Measurements from ENCODE around the gene SMIM24. TPM values are rescaled to one million over a fixed set of nuclear protein-coding genes. Genes with fewer than 3 reads are reported as not detected.
A peak's percentile ranks its signal among the peaks of the same experiment; 100 is the strongest.

The SMIM24 gene
- total and polyA plus RNA-seq, 2 experiments from 2014 or later = 5.0 to 21.5 TPM

DNA sequence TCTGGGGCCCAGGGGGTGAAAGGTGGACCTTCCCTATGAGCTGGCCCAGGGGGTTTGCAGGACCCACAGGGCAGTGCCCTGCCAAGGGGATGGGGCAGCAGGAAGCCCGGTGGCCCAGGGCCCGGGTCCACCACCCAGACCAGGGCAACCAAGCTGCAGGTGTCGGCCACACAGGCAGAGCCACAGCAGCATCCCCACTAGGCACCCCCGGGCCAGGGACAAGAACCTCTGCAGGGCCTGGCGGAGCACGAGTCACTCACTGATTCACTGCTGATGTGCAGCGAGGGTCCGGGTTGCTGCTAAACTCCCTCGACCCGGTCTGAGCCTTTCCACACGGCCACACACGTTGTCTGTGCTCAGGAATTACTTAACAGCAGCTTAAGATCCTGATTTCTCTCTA lies 34.6 kb upstream of the SMIM24 start (continued):
- TF ChIP-seq ZNF462 (CRISPR knock-in tag; IDR thresholded peaks at IDR 0.05) (no peak), EZH2phosphoT487 (IDR thresholded peaks at IDR 0.05; ENCODE audit: unreplicated experiment) (no peak)

DNA sequence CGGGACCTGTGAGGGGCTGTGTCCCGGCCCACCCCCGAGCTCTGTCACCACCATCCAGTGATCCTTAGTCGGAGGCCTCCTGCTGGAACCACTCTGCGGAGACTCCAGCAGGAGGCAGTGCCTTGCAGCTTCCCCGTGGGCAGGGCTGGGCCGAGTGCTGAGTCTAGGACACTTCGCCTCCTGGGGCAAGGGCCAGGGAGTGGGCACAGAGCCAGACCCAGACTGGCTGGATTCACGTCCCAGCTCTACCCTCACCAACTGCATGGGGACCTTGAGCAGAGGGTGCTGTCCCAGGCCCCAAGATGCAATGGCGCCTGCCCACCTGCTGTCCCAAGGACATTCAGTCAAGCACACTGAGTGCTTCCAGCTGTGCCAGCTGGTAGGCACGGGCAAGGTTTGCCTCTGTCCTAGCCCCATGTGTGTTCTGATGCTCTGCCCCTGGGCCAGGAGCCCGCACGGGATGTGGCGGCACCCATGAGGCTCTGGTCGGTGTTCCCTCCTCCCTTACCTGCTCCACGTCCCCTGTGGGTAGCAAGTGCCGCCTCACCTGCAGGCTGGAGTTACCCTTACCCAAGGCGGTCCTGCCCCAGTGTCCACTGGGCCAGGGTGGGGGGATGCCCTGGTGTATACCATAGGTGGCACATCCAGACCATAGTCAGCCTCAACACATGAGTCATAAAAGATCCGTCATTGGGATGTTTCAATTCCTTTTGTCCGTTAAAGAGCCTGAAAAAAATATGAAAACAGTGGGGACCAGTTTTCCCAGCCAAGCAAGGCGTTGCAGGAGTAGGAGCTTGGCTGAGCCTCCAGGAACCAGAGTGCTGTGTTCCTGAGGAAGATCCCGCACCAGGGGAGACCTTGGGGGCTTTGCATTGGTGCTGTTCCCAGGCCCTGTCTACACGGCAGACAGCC lies 33.2 kb upstream of the SMIM24 start:
- Mint-ChIP-seq H3K27me3 (ENCODE audit: insufficient read depth, low read depth, poor library complexity) (peaks cover 16% of the 10 kb centered on the region), H3K27ac (no peak overlapping the region), H3K4me1 (peaks cover 29% of the 10 kb centered on the region), H3K36me3 (ENCODE audit: low read depth) (peaks cover 9% of the 10 kb centered on the region; the same call in 2 of the 3 replicates), H3K4me3 (no peak overlapping the region), H3K9me3 (no peaks in the 10 kb centered on the region; the same call in 2 of the 3 replicates)
- Histone ChIP-seq H3K4me3 (no peak overlapping the region), H3K27me3 (ENCODE audit: insufficient read depth) (no peaks in the 10 kb centered on the region), H3K9me2 (ENCODE audit: insufficient read depth) (no peaks in the 10 kb centered on the region), H4K20me1 (replicated peaks; ENCODE audit: insufficient read depth) (peaks cover 7% of the 10 kb centered on the region; the same call in 1 of the 2 replicates), H3F3A (replicated peaks; ENCODE audit: low read depth) (no peaks in the 10 kb centered on the region), H3K4me1 (ENCODE audit: insufficient read depth) (peaks cover 19% of the 10 kb centered on the region), H3K4me2 (no peak overlapping the region), H3K79me2 (replicated peaks; ENCODE audit: insufficient read depth) (peaks cover 76% of the 10 kb centered on the region), H3K27ac (ENCODE audit: low read depth) (no peak overlapping the region), H2AFZ (no peak overlapping the region), H3K36me3 (ENCODE audit: insufficient read depth) (no peaks in the 10 kb centered on the region)
- 0 out of 3 replicates have a peak, but pooled peaks have one; percentile 12 for ATAC-seq
- TF ChIP-seq, protein P1, sequence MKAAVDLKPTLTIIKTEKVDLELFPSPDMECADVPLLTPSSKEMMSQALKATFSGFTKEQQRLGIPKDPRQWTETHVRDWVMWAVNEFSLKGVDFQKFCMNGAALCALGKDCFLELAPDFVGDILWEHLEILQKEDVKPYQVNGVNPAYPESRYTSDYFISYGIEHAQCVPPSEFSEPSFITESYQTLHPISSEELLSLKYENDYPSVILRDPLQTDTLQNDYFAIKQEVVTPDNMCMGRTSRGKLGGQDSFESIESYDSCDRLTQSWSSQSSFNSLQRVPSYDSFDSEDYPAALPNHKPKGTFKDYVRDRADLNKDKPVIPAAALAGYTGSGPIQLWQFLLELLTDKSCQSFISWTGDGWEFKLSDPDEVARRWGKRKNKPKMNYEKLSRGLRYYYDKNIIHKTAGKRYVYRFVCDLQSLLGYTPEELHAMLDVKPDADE (IDR thresholded peaks at IDR 0.05) = no peak
- TF ChIP-seq JUNB (IDR thresholded peaks at IDR 0.05; ENCODE audit: unreplicated experiment) = no peak
- TF ChIP-seq, protein P2, sequence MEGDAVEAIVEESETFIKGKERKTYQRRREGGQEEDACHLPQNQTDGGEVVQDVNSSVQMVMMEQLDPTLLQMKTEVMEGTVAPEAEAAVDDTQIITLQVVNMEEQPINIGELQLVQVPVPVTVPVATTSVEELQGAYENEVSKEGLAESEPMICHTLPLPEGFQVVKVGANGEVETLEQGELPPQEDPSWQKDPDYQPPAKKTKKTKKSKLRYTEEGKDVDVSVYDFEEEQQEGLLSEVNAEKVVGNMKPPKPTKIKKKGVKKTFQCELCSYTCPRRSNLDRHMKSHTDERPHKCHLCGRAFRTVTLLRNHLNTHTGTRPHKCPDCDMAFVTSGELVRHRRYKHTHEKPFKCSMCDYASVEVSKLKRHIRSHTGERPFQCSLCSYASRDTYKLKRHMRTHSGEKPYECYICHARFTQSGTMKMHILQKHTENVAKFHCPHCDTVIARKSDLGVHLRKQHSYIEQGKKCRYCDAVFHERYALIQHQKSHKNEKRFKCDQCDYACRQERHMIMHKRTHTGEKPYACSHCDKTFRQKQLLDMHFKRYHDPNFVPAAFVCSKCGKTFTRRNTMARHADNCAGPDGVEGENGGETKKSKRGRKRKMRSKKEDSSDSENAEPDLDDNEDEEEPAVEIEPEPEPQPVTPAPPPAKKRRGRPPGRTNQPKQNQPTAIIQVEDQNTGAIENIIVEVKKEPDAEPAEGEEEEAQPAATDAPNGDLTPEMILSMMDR (conservative IDR thresholded peaks at IDR 0.05; ENCODE audit: low read depth in 2 of 2) = peak in 1 of 2 experiments; percentile 16; a peak in 1 of 4 replicates
- DNase-seq (ENCODE audit: low spot score) = no peak

All from GM23338 (cell line).